Measurements from ENCODE around the gene TAMALIN.

The TAMALIN gene

DNA sequence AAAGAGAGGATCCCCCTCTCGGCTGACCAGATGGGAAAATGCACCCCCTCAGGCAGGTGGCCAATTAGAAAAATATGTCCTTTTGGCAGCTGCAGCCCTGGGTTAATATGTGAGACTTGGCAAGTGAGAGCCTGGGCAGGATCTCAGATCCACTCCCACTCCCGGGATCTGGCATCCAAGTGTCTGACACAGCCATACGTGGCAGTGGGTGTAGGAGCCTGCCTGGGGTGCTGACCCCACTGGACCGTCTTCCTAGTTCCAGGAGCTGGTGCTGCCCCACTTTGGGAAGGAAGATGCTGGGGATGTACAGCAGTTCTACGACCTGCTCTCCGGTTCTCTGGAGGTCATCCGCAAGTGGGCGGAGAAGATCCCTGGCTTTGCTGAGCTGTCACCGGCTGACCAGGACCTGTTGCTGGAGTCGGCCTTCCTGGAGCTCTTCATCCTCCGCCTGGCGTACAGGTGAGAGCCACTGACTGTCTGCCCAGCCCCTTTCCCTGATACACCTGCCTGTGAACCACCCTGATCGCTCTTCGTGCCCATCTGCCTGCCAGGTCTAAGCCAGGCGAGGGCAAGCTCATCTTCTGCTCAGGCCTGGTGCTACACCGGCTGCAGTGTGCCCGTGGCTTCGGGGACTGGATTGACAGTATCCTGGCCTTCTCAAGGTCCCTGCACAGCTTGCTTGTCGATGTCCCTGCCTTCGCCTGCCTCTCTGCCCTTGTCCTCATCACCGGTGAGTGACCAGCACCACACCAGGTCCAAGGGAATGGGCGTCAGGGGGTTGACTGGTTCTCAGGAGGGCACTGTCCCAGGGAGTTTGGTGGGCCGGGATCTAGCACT, 50.3 kb downstream of the TAMALIN start:
- no peak for DNase-seq

GRCh38 chr12:52057638-52058576, 51.2 kb downstream of the TAMALIN start:
- DNase-seq, result no peak

- DNase-seq, result peak; percentile 51
Observed at GRCh38 chr12:52058631-52059361, 52.0 kb downstream of the TAMALIN start.

- no peak for DNase-seq
Observed at GRCh38 chr12:52059582-52060497, 53.1 kb downstream of the TAMALIN start.

DNA sequence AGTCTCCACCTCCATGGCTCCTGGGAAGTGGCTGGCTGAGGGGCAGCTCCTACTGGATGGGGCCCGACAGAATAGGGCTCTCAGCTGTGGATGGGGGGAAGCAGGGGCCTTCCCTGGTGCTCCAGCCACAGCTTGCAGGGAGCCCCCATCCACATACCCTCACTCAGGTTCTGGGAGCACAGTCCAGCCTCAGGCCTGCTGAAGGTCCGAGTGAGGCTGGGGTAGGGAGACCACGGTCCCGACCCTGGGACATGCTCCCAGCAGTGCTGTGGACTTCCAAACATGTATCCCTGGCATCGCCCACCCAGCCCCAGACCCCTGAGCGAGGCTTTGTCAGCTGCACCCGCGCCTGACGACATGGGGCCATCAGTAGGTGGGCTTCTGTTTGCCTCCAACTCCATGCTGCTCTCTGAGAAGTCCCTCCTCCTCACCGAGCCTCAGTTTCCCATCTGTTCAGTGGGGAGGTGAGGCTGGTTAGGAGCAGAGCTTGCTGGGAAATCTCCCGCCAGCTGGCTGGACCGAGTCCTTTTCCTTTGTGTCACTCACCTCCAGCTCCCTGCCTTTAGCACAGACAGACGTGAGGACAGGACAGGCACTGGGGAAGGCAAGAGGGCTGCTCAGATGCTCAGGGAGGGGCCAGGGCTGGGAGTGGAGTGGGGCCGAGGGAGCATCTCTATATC, 53.9 kb downstream of the TAMALIN start:
- DNase-seq, result no peak

GRCh38 chr12:52061470-52062166, 54.9 kb downstream of the TAMALIN start:
- DNase-seq, result no peak

DNA sequence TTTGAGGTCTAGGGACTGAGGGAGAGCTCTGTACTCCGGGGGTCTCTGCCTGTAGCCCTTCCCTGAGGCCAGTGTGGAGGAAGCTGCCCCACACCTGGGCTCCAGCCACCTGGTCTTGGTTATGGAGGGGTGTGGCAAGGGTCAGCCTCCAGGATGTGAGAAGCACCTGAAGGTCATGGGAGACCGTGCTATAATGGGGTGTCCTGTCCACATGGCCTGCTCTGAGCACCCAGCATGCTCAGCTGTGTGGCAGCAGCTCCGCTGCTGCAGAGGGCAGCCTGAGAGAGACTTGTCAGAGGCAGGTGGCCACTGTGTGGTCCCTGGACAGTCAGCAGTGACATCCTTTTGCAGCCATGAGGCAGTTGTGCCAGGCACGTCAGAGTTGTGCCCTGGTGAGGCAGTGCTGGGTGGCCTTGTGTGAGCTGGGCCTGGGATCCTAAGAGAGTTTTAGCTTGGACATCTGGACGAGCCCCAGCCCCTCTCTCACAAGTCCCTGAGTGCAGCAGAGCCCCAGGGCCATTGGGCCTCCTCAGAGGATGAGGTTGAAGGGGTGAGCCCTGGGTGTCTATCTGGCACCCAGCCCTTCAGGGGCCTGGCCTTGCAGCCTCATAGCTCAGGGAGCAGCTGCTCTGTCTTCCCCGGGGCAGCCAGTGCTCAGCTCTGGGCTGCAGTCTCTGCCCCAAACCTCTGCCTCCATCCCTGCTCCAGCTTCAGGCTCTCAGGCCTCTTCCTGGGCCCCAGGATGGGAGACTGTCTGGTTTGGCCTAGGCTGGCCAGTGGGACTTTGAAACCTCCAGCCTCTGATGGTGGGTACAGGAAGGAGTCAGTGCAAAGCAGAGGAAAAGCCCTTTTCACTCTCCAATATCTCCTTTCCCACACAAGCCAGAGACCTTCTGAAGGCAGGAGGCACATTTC, 55.7 kb downstream of the TAMALIN start:
- DNase-seq, result no peak

DNA sequence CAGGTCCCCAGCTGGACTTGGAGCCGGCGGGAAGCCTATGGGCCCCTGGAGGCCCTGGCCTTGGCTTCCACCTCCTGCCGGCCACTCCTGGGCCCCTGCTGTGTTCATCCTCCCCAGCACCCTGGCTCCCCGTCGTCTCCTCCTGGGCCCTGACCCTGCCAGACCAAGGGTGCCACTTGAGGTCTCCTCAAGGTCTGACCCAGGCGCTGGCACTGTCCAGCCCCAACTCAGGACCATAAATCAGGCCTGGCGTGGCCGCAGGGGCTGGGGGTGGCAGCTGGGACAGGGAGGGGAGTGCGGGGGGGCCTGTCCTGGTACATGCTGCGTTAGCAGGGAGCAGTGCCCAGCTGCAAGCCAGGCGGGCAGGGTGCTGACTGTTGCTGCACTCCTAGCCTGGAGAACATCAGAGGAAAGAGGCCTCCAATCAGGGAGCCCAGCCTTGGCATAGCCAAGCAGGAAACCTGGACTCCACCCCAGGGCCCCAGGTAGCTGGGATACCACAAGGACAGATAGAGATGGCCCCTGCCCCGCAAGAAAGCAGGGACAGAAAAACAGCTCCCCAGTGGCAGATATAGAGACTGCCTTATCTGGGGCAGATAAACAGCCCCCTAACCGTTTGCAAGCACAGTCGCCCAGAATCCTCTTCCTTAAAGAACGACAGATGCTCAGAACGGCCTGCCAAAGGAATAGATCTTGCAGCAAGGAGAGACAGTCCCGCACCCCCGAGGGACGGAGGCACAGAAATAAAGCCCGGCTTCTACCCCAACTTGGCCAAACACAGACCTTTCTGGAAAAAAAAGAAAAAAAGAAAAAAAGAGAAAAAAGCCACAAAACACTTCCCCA, 56.6 kb downstream of the TAMALIN start:
- DNase-seq, result no peak

DNA sequence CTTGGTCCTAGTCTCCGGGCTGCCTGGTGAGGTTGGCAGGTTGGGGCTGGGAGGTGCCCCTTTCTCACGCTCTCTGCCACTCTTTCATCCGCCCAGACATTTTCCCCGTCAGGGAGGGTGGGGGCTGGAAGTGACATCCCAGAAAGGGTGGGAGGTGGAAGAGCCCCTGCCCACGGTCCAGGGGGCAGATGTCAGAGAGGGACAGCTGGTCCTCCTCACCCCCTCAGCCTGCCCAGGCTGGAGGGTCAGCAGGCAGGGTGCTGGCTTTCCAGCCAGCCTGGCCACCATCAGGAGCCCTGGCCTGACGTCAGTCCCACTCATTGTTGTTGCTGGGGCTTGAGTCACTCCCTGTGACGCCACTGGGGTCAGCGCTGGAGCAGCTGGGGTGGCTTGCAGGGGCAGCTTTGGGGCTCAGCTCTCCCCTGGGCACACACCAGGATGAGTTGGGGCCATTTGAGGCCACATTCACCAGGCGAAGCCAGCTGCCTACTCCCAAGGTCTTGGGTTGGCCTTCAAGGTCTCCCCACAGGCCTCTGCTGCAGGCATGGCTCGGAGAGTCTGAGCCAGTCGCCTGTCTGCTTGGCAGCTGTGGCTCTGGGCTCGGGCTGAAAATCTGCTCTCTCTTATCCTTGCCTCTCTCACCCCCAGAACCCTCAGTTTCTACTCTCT, 57.4 kb downstream of the TAMALIN start:
- DNase-seq, result no peak

All from NCI-H2107 (cell line).